CD4-positive, alpha-beta T cell (primary cell): ENCODE measurements around the gene CCL2. TPM values are rescaled to one million over a fixed set of nuclear protein-coding genes. Genes with fewer than 3 reads are reported as not detected.
A peak's percentile ranks its signal among the peaks of the same experiment; 100 is the strongest.

Source experiments
- ATAC-seq: fragments of 200-7000 bp; cut with Tn5 transposase; one replicate; pipeline ENCODE4 v1.10.0; 2022; ENCODE audit warnings: mild to moderate bottlenecking; ENCODE audit not compliant: poor library complexity
- CTCF ChIA-PET: fragments of 350-600 bp; sonication (Branson Sonifier 250); formaldehyde crosslinking; loops from one replicate; lab custom pipeline; 2021; ENCODE audit warnings: antibody characterized with exemption, inconsistent platforms; lab: Charles Lee
- POLR2A ChIA-PET: fragments of 350-600 bp; sonication (Branson Sonifier 250); formaldehyde crosslinking; loops from one replicate; lab custom pipeline; 2021; ENCODE audit warnings: antibody characterized with exemption, inconsistent platforms; lab: Charles Lee
- DNase-seq, 14 experiments: peaks; one replicate each; pipeline ENCODE4 v3.0.0-alpha.2; 2013 to 2020; ENCODE audit warnings: mixed read lengths in 2 of 14
- H3K27ac ChIP-seq, 2 donors: one replicate each; pipeline versions ENCODE4 v1.5.1 to v1.7.0; 2013; ENCODE audit warnings: low read length in 2 of 2, low read depth in 1 of 2, mild to moderate bottlenecking in 1 of 2
- H3K27me3 ChIP-seq, 2 experiments: 1 replicate in 1 of 2; 2 replicates in 1 of 2; pipeline versions ENCODE4 v1.6.1 to v1.7.0; 2013; ENCODE audit warnings: low read length in 2 of 2, control low read depth in 1 of 2, mild to moderate bottlenecking in 1 of 2, moderate library complexity in 1 of 2; ENCODE audit not compliant: insufficient read depth in 2 of 2, control insufficient read depth in 1 of 2
- H3K36me3 ChIP-seq: one replicate; pipeline ENCODE4 v1.6.1; 2013; ENCODE audit warnings: low read length, control low read depth; ENCODE audit not compliant: insufficient read depth
- H3K4me1 ChIP-seq: one replicate; pipeline ENCODE4 v1.6.1; 2013; ENCODE audit warnings: low read length, control low read depth; ENCODE audit not compliant: insufficient read depth
- H3K4me3 ChIP-seq: one replicate; pipeline ENCODE4 v1.5.1; 2013; ENCODE audit warnings: mild to moderate bottlenecking, low read length, moderate library complexity
- H3K9me3 ChIP-seq, 2 experiments: 1 replicate in 1 of 2; 2 replicates in 1 of 2; pipeline versions ENCODE4 v1.6.1 to v1.7.0; 2013; ENCODE audit warnings: low read length in 2 of 2, mild to moderate bottlenecking in 2 of 2, control low read depth in 1 of 2, moderate library complexity in 1 of 2; ENCODE audit not compliant: control insufficient read depth in 1 of 2, insufficient read depth in 1 of 2
- H3K27ac Mint-ChIP-seq: one replicate; pipeline ENCODE4 v1.8.0; 2020; ENCODE audit warnings: mixed read lengths
- H3K27me3 Mint-ChIP-seq: one replicate; pipeline ENCODE4 v1.8.0; 2021; ENCODE audit warnings: mixed read lengths
- H3K36me3 Mint-ChIP-seq: one replicate; pipeline ENCODE4 v1.8.0; 2021; ENCODE audit warnings: low read depth, mixed read lengths
- H3K4me1 Mint-ChIP-seq: one replicate; pipeline ENCODE4 v1.8.0; 2021; ENCODE audit warnings: low read depth, mixed read lengths
- H3K4me3 Mint-ChIP-seq: one replicate; pipeline ENCODE4 v1.8.0; 2020; ENCODE audit warnings: mild to moderate bottlenecking, mixed read lengths
- H3K9me3 Mint-ChIP-seq: one replicate; pipeline ENCODE4 v1.8.0; 2020; ENCODE audit warnings: mixed read lengths
- CTCF ChIP-seq: fragments of 200-600 bp; IDR thresholded peaks from one replicate; pipeline ENCODE4 v1.8.0; 2022; ENCODE audit warnings: antibody characterized with exemption, mild to moderate bottlenecking
- intact Hi-C, 2 experiments: fragments of 100-400 bp; cut with DNase I in 1 of 2; cut with micrococcal nuclease in 1 of 2; formaldehyde crosslinking; loops; one replicate each; pipeline versions ENCODE4 v1.15.1 to v1.9.0; 2023 to 2025; cut with DNase I, micrococcal nuclease
- total RNA-seq, 174 experiments: library from RNA in 2 of 174; stranded (reverse) in 2 of 174; gene quantifications; one replicate each; pipeline ENCODE4 v1.2.3 and lab custom pipeline; 2021 to 2026

CCL2 gene
- total RNA-seq, 2 experiments from 2014 or later: not detected

GRCh38 chr17:34249061-34249460 is 6.0 kb upstream of the CCL2 start:
- H3K9me3 ChIP-seq: no peaks in the 10 kb centered on the region
- H3K4me1 ChIP-seq: no peaks in the 10 kb centered on the region
- H3K36me3 ChIP-seq: no peaks in the 10 kb centered on the region
- Mint-ChIP-seq H3K27me3 (peaks cover 28% of the 10 kb centered on the region), H3K27ac (no peak overlapping the region), H3K9me3 (no peaks in the 10 kb centered on the region), H3K4me3 (no peak overlapping the region), H3K4me1 (no peaks in the 10 kb centered on the region), H3K36me3 (no peaks in the 10 kb centered on the region)
- no peak for ATAC-seq
- no peak overlapping the region for H3K4me3 ChIP-seq
- H3K27me3 ChIP-seq: peaks cover 2 to 15% of the 10 kb centered on the region in 2 experiments
- intact Hi-C loops: no loop called here
- no peak for DNase-seq
- POLR2A ChIA-PET: no interaction called here
- CTCF ChIA-PET: no interaction called here
- no peak overlapping the region for H3K27ac ChIP-seq
- TF ChIP-seq CTCF: no peak

- CTCF ChIA-PET: no interaction called here
These were observed 5.6 kb upstream of the CCL2 start for GRCh38 chr17:34249478-34249877.

GRCh38 chr17:34251186-34251585 is 3.9 kb upstream of the CCL2 start:
- Mint-ChIP-seq H3K9me3 (no peaks in the 10 kb centered on the region), H3K27me3 (peaks cover 44% of the 10 kb centered on the region), H3K36me3 (no peaks in the 10 kb centered on the region), H3K27ac (no peak overlapping the region), H3K4me1 (no peaks in the 10 kb centered on the region), H3K4me3 (no peak overlapping the region)
- intact Hi-C loops: no loop called here
- H3K4me3 ChIP-seq: no peak overlapping the region
- ATAC-seq (no peak), DNase-seq (no peak)
- CTCF ChIA-PET: no interaction called here
- H3K27me3 ChIP-seq: peaks cover 11 to 31% of the 10 kb centered on the region in 2 experiments
- no peaks in the 10 kb centered on the region for H3K36me3 ChIP-seq
- H3K4me1 ChIP-seq: no peaks in the 10 kb centered on the region
- no peak overlapping the region for H3K27ac ChIP-seq
- H3K9me3 ChIP-seq: no peaks in the 10 kb centered on the region
- POLR2A ChIA-PET: no interaction called here
- TF ChIP-seq CTCF: no peak

More at GRCh38 chr17:34249478-34249877, 5.6 kb upstream of the CCL2 start:
- no peak for TF ChIP-seq CTCF
- no peaks in the 10 kb centered on the region for H3K9me3 ChIP-seq
- no peaks in the 10 kb centered on the region for H3K36me3 ChIP-seq
- Mint-ChIP-seq H3K9me3 (no peaks in the 10 kb centered on the region), H3K27ac (no peak overlapping the region), H3K4me3 (no peak overlapping the region), H3K36me3 (no peaks in the 10 kb centered on the region), H3K4me1 (no peaks in the 10 kb centered on the region), H3K27me3 (peaks cover 31% of the 10 kb centered on the region)
- peak in 2 of 14 experiments; percentile 45 to 56 for DNase-seq
- intact Hi-C loops: no loop called here
- POLR2A ChIA-PET: no interaction called here
- H3K27ac ChIP-seq: no peak overlapping the region
- ATAC-seq: no peak
- no peaks in the 10 kb centered on the region for H3K4me1 ChIP-seq
- no peak overlapping the region for H3K4me3 ChIP-seq
- peaks cover 3 to 15% of the 10 kb centered on the region in 2 experiments for H3K27me3 ChIP-seq
